Prostate gland (tissue), 2 donors: ENCODE data around the gene SMIM35.

Experiments
- CTCF ChIP-seq, 4 experiments: fragments of 200-600 bp in 2 of 4; fragments of 450-650 bp in 2 of 4; sonication (generic) in 2 of 4; IDR thresholded peaks; 1 replicate in 3 of 4; 2 replicates in 1 of 4; pipeline ENCODE4 v1.5.1; 2016 to 2019; ENCODE audit warnings: antibody characterized with exemption in 4 of 4, mild to moderate bottlenecking in 2 of 4, moderate library complexity in 2 of 4
- POLR2AphosphoS5 ChIP-seq: sonication (generic); formaldehyde crosslinking; IDR thresholded peaks from one replicate; pipeline ENCODE4 v1.6.1; 2017; ENCODE audit warnings: antibody characterized with exemption

GRCh38 chr11:118079491-118079890 lies 7.3 kb downstream of the SMIM35 start:
- TF ChIP-seq CTCF (IDR thresholded peaks at IDR 0.05) = no peak
- no peak for TF ChIP-seq POLR2AphosphoS5
